Measurements from ENCODE around the gene SEC31B.
A peak's percentile ranks its signal among the peaks of the same experiment; 100 is the strongest.

SEC31B gene

DNA sequence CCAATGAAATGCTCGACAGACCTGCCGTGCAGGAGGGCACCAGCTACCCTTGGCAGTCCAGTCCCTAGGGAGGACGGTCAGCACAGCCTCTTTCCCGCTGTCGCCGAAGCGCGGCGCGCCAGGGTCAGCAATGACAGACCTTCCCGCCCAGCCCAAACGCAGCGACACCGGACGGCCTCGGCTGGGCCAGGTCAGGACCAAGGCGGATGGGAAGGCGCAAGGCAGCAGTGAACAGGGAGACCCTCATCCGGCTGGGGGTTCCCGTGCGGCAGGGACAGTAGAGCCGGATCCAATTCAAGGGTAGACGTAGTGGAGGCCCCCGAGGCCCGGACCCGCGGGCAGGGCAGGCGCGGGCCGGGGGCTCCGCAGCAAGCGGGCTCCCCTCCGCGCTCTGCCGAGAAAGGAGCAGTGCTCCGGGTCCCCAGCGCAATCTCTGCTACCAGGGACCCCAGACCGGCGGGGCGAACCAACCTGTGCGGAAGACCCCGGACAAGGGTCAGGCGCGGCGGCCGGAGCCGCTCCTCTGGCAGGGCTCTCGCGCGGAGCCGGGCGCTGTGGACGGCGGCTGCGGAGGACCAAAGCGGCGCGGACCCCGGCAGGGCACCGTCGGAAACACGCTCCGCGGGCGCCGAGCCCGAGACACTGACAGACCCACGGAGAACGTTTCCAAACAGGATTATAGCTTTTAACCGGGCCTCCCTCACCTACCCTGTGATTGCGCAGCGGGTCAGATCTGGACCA, at the start of gene SEC31B:
SEC31B (minus strand) TSS at position 551 of the 741 bp plus-strand sequence. CDS start 2,909 bp downstream, outside the sequence.
- peak; percentile 91 for DNase-seq

GRCh38 chr10:100568912-100569311, 49.3 kb upstream of the SEC31B start:
- no peak for DNase-seq

DNA sequence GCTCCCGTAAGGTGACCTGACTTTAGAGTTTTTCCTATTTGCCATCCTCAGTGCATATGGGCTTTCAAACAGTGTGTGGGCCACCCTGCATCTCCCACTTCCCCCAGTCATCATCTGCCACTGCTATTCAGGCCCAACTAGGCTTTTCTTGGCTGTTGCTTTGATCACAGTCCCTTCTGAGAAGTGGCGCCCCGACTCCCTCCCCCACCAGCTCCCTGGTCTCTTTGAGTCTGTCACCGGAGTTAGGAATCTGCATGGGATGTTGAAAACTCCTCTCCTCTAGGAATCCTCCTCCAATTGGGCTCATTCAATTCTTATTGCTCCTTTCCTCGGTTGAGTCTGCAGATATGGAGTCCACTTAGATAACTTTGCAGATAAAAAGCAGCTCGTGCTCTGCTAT, 48.2 kb upstream of the SEC31B start:
- no peak for DNase-seq

GRCh38 chr10:100567249-100567648, 47.6 kb upstream of the SEC31B start:
- no peak for DNase-seq

- no peak for DNase-seq
Observed at GRCh38 chr10:100566561-100566960, 46.9 kb upstream of the SEC31B start.

- no peak for DNase-seq
Observed at GRCh38 chr10:100565206-100565985, 45.7 kb upstream of the SEC31B start.

DNA sequence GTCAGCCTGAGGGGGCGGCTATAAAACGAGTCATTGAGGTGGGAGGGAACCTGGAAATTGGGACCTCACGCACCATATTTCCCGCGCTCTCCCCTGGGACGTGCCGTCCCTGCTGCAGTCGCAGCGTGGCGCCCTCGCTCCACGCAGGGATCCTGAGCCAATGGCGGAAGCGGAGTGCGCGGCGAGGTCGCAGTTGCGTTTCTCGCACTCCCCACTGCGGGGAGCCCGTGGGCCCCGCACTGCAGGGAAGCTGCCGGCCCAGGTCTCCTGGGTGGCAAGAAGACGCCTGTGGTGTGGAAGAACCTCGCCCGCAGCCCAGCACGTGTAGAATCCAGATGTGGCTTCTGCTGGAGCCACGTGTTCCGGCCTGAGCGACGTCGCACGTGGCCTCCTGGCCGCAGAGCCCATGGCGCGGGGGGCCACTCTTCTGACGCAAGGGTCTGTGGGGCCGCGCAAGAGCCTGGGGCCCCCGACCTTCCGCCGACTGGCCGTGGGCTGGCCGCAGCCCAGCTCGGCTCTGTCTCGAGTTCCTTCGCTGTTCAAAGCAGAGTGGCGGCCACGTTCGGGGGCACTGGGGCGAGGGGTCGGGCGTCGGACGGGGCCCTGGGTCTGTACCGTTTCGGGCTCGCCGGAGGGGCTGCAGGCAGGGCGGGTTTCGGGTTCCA, 42.5 kb upstream of the SEC31B start:
- peak; percentile 92 for DNase-seq

GRCh38 chr10:100561005-100561404, 41.3 kb upstream of the SEC31B start:
- no peak for DNase-seq

- DNase-seq, result no peak
Observed at GRCh38 chr10:100560248-100560647, 40.6 kb upstream of the SEC31B start.

- no peak for DNase-seq
Observed at GRCh38 chr10:100554902-100555301, 35.2 kb upstream of the SEC31B start.

- DNase-seq, result no peak
Observed at GRCh38 chr10:100553929-100554328, 34.3 kb upstream of the SEC31B start.

- no peak for DNase-seq
Observed at GRCh38 chr10:100551738-100552137, 32.1 kb upstream of the SEC31B start.

GRCh38 chr10:100551196-100551595, 31.5 kb upstream of the SEC31B start:
- peak; percentile 46 for DNase-seq

DNA sequence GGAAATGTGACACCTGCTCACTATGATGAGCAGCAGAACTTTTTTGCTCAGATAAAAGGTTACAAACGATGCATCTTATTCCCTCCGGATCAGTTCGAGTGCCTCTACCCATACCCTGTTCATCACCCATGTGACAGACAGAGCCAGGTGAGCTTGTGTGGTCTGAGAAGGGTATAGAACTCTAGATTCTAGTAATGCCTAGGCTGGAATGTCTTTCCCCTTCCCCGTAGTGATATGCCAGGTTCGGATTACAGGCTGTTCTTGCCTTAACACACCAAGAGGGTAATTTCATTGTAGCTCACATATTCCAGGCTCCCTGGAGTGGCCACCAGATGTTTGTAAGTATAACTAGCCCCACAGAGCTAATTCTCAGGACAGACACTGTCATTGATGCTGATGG, 25.3 kb upstream of the SEC31B start:
- DNase-seq, result no peak

GRCh38 chr10:100537475-100537874, 17.8 kb upstream of the SEC31B start:
- DNase-seq, result peak; percentile 23

DNA sequence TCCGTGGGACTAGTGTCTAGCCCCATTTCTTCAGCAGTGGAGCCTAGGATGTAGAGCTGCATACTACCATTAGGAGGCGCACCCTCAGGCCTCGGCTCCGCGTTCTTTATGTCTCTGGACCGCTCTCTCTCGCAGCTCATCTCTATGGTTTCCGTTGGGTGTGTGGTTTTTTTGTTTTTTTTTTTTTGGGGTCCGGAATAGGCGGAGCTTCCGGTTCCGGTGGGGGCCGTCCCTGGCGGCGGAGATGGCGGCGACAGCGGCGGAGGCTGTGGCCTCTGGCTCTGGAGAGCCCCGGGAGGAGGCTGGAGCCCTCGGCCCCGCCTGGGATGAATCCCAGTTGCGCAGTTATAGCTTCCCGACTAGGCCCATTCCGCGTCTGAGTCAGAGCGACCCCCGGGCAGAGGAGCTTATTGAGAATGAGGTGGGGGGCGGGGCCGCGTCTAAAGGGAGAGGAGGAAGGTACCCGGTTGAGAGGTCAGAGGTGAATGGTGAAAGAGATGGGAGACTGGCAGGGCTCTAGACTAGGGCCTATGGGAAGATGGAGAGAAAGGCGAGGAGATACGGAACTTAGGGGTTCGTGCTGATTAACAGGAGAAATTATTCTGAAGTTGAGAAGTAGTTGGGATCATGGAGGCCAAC, 16.2 kb upstream of the SEC31B start, which contains the start of gene HIF1AN:
HIF1AN (plus strand) TSS at position 229 of the 639 bp plus-strand sequence; CDS start at position 245, 16 bp downstream.
- peak; percentile 97 for DNase-seq

- no peak for DNase-seq
Observed at GRCh38 chr10:100535338-100535714, 15.7 kb upstream of the SEC31B start.

DNA sequence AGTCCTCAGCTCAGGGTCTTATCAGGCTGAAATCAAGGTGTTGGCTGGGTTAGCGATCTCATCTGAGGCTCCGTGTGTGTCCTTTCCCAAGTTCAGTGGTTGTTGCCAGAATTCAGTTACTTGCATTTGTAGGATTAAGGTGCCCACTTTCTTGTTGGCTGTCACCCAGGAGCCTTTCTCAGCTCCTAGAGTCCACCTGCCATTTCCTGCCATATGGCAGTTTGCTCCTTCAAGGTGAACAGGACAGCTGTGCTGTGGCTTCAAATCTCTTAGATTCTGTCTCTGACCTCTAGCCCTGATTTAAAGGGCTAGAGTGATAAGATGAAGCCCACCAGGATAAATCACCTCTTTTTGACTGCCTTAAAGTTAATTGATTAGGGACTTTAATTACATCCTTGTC, 15.1 kb upstream of the SEC31B start:
- DNase-seq, result no peak

- DNase-seq, result no peak
Observed at GRCh38 chr10:100531761-100532160, 12.1 kb upstream of the SEC31B start.

GRCh38 chr10:100529475-100530298, 10.0 kb upstream of the SEC31B start, which contains the start of gene NDUFB8:
NDUFB8 (minus strand) TSS chr10:100529871; CDS start chr10:100529851, 20 bp downstream.
- peak; percentile 94 for DNase-seq

GRCh38 chr10:100528921-100529474, 9.3 kb upstream of the SEC31B start:
- no peak for DNase-seq
